ENCODE measurements around the gene PPP1R15B.

DNA sequence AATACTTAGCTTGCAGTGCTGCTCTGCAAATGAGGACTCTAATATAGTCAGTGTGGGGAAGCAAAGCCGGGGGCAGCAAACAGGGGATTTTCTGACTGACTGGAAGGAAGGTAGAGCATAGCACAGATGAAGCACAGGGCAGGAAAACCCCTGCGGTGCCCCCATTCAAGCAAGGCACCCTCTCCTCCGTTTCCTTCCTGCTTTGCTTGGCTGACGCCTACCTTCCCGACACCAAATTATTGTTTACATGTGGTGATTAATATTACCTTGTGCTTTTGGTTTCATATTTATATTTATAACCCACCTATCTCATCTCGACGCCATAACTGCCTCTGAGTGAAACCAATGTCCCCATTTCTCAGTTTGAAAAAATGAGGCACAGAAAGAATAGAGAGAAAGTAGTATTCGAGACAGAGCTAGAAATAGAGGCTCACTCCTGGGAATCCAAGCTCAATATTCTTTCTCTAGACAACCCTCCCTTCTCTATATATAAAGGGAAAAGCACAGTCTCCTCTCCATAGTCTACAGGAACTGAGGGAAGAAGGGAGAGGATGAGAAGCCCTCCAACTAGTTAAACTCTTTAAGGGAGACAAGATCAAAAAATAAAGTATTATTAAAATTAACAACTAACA, 41.6 kb upstream of the PPP1R15B start:
- no peak for TF ChIP-seq POLR2A (IDR thresholded peaks at IDR 0.05)
- no peak for TF ChIP-seq CTCF (IDR thresholded peaks at IDR 0.05)

All from heart left ventricle (tissue), 13 donors.